ENCODE results near the gene GAPDHS. TPM values are rescaled to one million over a fixed set of nuclear protein-coding genes. Genes with fewer than 3 reads are reported as not detected.

GAPDHS gene
- total and polyA plus RNA-seq, 2 donors (not counting 1 experiment from before 2014, with no cell fraction given) = not detected

DNA sequence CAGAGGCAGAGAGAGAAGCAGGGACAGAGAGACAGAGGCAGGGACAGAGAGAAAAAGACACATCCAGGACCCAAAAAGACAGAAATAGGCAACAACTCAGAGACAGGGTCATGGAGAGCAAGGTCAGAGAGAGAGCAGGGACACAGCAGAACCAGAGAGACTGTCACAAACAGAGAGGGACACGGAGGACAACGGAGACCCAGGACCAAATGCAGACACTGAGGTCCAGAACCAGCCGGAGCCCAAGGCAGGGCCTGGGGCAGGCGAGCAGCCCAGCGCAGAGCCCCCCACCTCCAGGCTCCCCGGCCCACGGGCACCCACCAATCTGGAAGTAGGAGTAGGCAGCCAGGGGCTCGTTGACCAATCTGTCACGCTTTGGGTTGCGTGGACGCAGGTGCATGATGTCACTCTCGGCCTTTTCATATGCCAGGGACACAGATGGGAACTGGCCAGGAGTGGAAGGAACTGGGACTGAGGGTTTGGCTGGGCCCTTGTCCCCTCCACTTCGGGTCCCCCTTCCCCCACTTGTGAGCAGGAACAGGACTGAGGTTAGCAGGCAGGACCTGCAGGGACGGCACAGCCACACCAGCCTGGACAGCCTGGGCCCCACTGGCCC is 20.2 kb downstream of the GAPDHS start:
- H3K4me1 Mint-ChIP-seq = peaks cover 15% of the 10 kb centered on the region

DNA sequence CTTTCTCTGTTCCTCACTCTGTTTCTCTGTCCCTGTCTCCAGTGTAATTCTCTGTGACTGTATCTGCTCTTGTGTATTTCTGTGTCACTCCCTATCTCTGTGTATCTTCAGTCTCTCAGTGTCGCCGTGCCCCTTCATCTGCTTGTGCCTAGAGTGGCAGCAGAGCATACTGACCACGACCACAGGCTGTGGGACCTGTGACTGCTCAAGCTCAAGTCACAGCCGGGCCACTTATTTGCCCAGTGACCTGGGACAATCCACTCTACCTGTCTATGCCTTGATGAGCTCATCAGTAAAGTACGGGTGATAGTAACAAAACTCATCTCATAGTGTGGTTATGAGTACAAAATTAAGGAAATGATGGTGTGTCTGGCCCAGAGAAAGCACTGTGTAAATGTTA is 20.8 kb downstream of the GAPDHS start:
- no peak overlapping the region for H3K9ac ChIP-seq (ENCODE audit: low read length)
- no peak overlapping the region for H2AFZ ChIP-seq (ENCODE audit: insufficient read depth, low read depth, low read length, poor library complexity, severe bottlenecking)
- intact Hi-C loops (cut with micrococcal nuclease) = no loop called here
- H3K36me3 ChIP-seq (replicated peaks in 1 of 2; ENCODE audit: control extremely low read depth in 1 of 2, control insufficient read depth in 1 of 2, extremely low read depth in 1 of 2, insufficient read depth in 2 of 2, low read length in 1 of 2) = no peaks in the 10 kb centered on the region
- H3K9me3 Mint-ChIP-seq (ENCODE audit: insufficient read depth) = no peaks in the 10 kb centered on the region
- no peak overlapping the region for H3K27ac ChIP-seq (ENCODE audit: low read length in 2 of 2)
- WGBS (ENCODE audit: insufficient coverage) = 77% methylated on average over 3 of the region's 5 CpGs
- POLR2A ChIA-PET = no interaction called here
- CTCF ChIA-PET = no interaction called here
- peaks cover 17% of the 10 kb centered on the region for H3K4me1 Mint-ChIP-seq
- H3K9me3 ChIP-seq (ENCODE audit: control extremely low read depth in 1 of 3, control insufficient read depth in 2 of 3, insufficient read depth in 1 of 3, low read length in 2 of 3) = peaks cover 0 to 13% (median 0%) of the 10 kb centered on the region in 3 donors
- H3K4me3 ChIP-seq (ENCODE audit: control extremely low read depth in 1 of 5, extremely low read depth in 1 of 5, insufficient read depth in 1 of 5, low read depth in 2 of 5, low read length in 4 of 5) = no peak overlapping the region
- H3K27me3 ChIP-seq (replicated peaks in 1 of 4; ENCODE audit: control extremely low read depth in 1 of 4, control insufficient read depth in 3 of 4, insufficient read depth in 4 of 4, low read length in 3 of 4) = peaks cover 0 to 25% (median 6%) of the 10 kb centered on the region in 4 experiments
- TF ChIP-seq, protein P1, sequence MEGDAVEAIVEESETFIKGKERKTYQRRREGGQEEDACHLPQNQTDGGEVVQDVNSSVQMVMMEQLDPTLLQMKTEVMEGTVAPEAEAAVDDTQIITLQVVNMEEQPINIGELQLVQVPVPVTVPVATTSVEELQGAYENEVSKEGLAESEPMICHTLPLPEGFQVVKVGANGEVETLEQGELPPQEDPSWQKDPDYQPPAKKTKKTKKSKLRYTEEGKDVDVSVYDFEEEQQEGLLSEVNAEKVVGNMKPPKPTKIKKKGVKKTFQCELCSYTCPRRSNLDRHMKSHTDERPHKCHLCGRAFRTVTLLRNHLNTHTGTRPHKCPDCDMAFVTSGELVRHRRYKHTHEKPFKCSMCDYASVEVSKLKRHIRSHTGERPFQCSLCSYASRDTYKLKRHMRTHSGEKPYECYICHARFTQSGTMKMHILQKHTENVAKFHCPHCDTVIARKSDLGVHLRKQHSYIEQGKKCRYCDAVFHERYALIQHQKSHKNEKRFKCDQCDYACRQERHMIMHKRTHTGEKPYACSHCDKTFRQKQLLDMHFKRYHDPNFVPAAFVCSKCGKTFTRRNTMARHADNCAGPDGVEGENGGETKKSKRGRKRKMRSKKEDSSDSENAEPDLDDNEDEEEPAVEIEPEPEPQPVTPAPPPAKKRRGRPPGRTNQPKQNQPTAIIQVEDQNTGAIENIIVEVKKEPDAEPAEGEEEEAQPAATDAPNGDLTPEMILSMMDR (IDR thresholded peaks at IDR 0.05) = no peak
- TF ChIP-seq EZH2 (IDR thresholded peaks at IDR 0.05; ENCODE audit: borderline replicate concordance, insufficient read depth, low read depth, low read length, poor library complexity, severe bottlenecking) = no peak
- H3K27ac Mint-ChIP-seq = no peak overlapping the region
- no peaks in the 10 kb centered on the region for H3K79me2 ChIP-seq (ENCODE audit: control insufficient read depth, insufficient read depth, low read length)
- no peak for ATAC-seq (ENCODE audit: low read depth)
- peaks cover 16 to 18% of the 10 kb centered on the region in 2 donors for H3K4me1 ChIP-seq (ENCODE audit: control insufficient read depth in 2 of 2, insufficient read depth in 2 of 2, low read length in 2 of 2)
- H4K20me1 ChIP-seq (ENCODE audit: control insufficient read depth, insufficient read depth, low read length, poor library complexity, severe bottlenecking) = no peaks in the 10 kb centered on the region
- H3K27me3 Mint-ChIP-seq = peaks cover 19% of the 10 kb centered on the region
- H3K4me3 Mint-ChIP-seq = no peak overlapping the region
- H3K4me2 ChIP-seq (replicated peaks; ENCODE audit: low read depth, low read length, poor library complexity, severe bottlenecking) = no peak overlapping the region
- DNase-seq = no peak

More for the DNA sequence above, 20.2 kb downstream of the GAPDHS start:
- DNase-seq (no peak), ATAC-seq (ENCODE audit: low read depth) (no peak)
- Histone ChIP-seq H4K20me1 (ENCODE audit: control insufficient read depth, insufficient read depth, low read length, poor library complexity, severe bottlenecking) (no peaks in the 10 kb centered on the region), H3K36me3 (replicated peaks in 1 of 2; ENCODE audit: control extremely low read depth in 1 of 2, control insufficient read depth in 1 of 2, extremely low read depth in 1 of 2, insufficient read depth in 2 of 2, low read length in 1 of 2) (peaks cover 0 to under 1% of the 10 kb centered on the region in 2 experiments), H3K27me3 (replicated peaks in 1 of 4; ENCODE audit: control extremely low read depth in 1 of 4, control insufficient read depth in 3 of 4, insufficient read depth in 4 of 4, low read length in 3 of 4) (peaks cover 0 to 19% (median 3%) of the 10 kb centered on the region in 4 experiments), H3K27ac (ENCODE audit: low read length in 2 of 2) (no peak overlapping the region), H3K9ac (ENCODE audit: low read length) (no peak overlapping the region), H2AFZ (ENCODE audit: insufficient read depth, low read depth, low read length, poor library complexity, severe bottlenecking) (no peak overlapping the region), H3K9me3 (ENCODE audit: control extremely low read depth in 1 of 3, control insufficient read depth in 2 of 3, insufficient read depth in 1 of 3, low read length in 2 of 3) (peaks cover 0 to 7% (median 0%) of the 10 kb centered on the region in 3 donors), H3K4me3 (ENCODE audit: control extremely low read depth in 1 of 5, extremely low read depth in 1 of 5, insufficient read depth in 1 of 5, low read depth in 2 of 5, low read length in 4 of 5) (no peak overlapping the region), H3K4me1 (ENCODE audit: control insufficient read depth in 2 of 2, insufficient read depth in 2 of 2, low read length in 2 of 2) (peaks cover 10 to 12% of the 10 kb centered on the region in 2 donors), H3K4me2 (replicated peaks; ENCODE audit: low read depth, low read length, poor library complexity, severe bottlenecking) (no peak overlapping the region), H3K79me2 (ENCODE audit: control insufficient read depth, insufficient read depth, low read length) (peaks cover 6% of the 10 kb centered on the region)
- Mint-ChIP-seq H3K4me3 (no peak overlapping the region), H3K27ac (no peak overlapping the region), H3K9me3 (ENCODE audit: insufficient read depth) (no peaks in the 10 kb centered on the region), H3K27me3 (peaks cover 14% of the 10 kb centered on the region)
- intact Hi-C loops (cut with micrococcal nuclease) = no loop called here
- ChIA-PET CTCF (no interaction called here), POLR2A (no interaction called here)
- TF ChIP-seq, protein P1 (IDR thresholded peaks at IDR 0.05) = no peak
- no peak for TF ChIP-seq EZH2 (IDR thresholded peaks at IDR 0.05; ENCODE audit: borderline replicate concordance, insufficient read depth, low read depth, low read length, poor library complexity, severe bottlenecking)
- WGBS (ENCODE audit: insufficient coverage) = 86% methylated on average over 14 of the region's 14 CpGs

Data from B cell (primary cell).